ENCODE data around the gene APOD. TPM values are rescaled to one million over a fixed set of nuclear protein-coding genes. Genes with fewer than 3 reads are reported as not detected.

Gene APOD
- total and polyA plus RNA-seq, 10 of the 15 experiments (the other 5 are each of a cell fraction or from before 2014, with no cell fraction given) = 0.06 to 0.77 (median 0.47) TPM; not detected in 3

GRCh38 chr3:195548501-195548900 lies 35.2 kb downstream of the APOD start (continued):
- no peak for TF ChIP-seq RFX5 (IDR thresholded peaks at IDR 0.05; ENCODE audit: low read depth, low read length)
- TF ChIP-seq IKZF2 (IDR thresholded peaks at IDR 0.05) = no peak
- no peak for TF ChIP-seq ATF2 (IDR thresholded peaks at IDR 0.05; ENCODE audit: low read length)
- no peak for TF ChIP-seq PML (IDR thresholded peaks at IDR 0.05; ENCODE audit: low read length)

GRCh38 chr3:195548006-195548405 lies 35.7 kb downstream of the APOD start:
- Histone ChIP-seq H3K36me3 (ENCODE audit: control insufficient read depth in 2 of 2, insufficient read depth in 2 of 2, low read length in 1 of 2) (no peaks in the 10 kb centered on the region), H3K27me3 (replicated peaks in 1 of 2; ENCODE audit: control insufficient read depth in 2 of 2, insufficient read depth in 2 of 2, low read length in 1 of 2) (no peaks in the 10 kb centered on the region), H3K9me3 (replicated peaks; ENCODE audit: control insufficient read depth, insufficient read depth, low read length) (no peaks in the 10 kb centered on the region), H4K20me1 (ENCODE audit: control insufficient read depth, insufficient read depth) (no peaks in the 10 kb centered on the region), H3K4me1 (ENCODE audit: control insufficient read depth, insufficient read depth, low read length) (peaks cover 28% of the 10 kb centered on the region), H3K79me2 (ENCODE audit: control insufficient read depth, insufficient read depth, low read length) (peaks cover 2% of the 10 kb centered on the region), H3K4me3 (no peak overlapping the region), H3K9ac (ENCODE audit: control insufficient read depth, insufficient read depth, low read length) (no peak overlapping the region), H3K27ac (ENCODE audit: control insufficient read depth, insufficient read depth) (no peak overlapping the region), H3K4me2 (ENCODE audit: control insufficient read depth, insufficient read depth) (no peak overlapping the region), H2AFZ (ENCODE audit: control insufficient read depth, low read depth, low read length) (no peak overlapping the region)
- in situ Hi-C loops (cut with MboI) = loop anchor here (25.0 kb wide), 1 partner anchor 411 kb away; no protein-coding TSS in a partner anchor
- TF ChIP-seq E2F4 (IDR thresholded peaks at IDR 0.05; ENCODE audit: low read depth, low read length) = no peak
- no peak for TF ChIP-seq SMC3 (IDR thresholded peaks at IDR 0.05; ENCODE audit: borderline replicate concordance, low read length)
- no peak for TF ChIP-seq WRNIP1 (IDR thresholded peaks at IDR 0.05; ENCODE audit: borderline replicate concordance, low read depth, low read length)
- TF ChIP-seq CEBPB (IDR thresholded peaks at IDR 0.05; ENCODE audit: borderline replicate concordance in 1 of 2, low read depth in 2 of 2, low read length in 2 of 2) = no peak
- TF ChIP-seq MYB (IDR thresholded peaks at IDR 0.05; ENCODE audit: borderline replicate concordance, low read depth, low read length) = no peak
- TF ChIP-seq RCOR1 (conservative IDR thresholded peaks at IDR 0.05; ENCODE audit: low read depth, low read length) = no peak
- TF ChIP-seq STAT1 (conservative IDR thresholded peaks at IDR 0.05) = no peak
- TF ChIP-seq ZBTB33 (IDR thresholded peaks at IDR 0.05) = no peak
- no peak for TF ChIP-seq EED (IDR thresholded peaks at IDR 0.05; ENCODE audit: low read depth)
- no peak for TF ChIP-seq BMI1 (IDR thresholded peaks at IDR 0.05; ENCODE audit: borderline replicate concordance)
- no peak for TF ChIP-seq CBX3 (IDR thresholded peaks at IDR 0.05; ENCODE audit: borderline replicate concordance, low read depth)
- no peak for TF ChIP-seq BCL11A (IDR thresholded peaks at IDR 0.05; ENCODE audit: low read depth, low read length)
- TF ChIP-seq EGR1 (IDR thresholded peaks at IDR 0.05; ENCODE audit: borderline replicate concordance in 1 of 2, low read depth in 2 of 2, low read length in 2 of 2) = no peak
- no peak for TF ChIP-seq CBFB (IDR thresholded peaks at IDR 0.05; ENCODE audit: low read depth)
- TF ChIP-seq ELK1 (IDR thresholded peaks at IDR 0.05; ENCODE audit: low read depth, low read length) = no peak
- ChIA-PET SMC1A (ENCODE audit: uncharacterized antibody, unreplicated experiment) (interaction anchor here (1.7 to 4.6 kb wide), 2 partner anchors 10 to 26 kb away, joined by 4 to 28 read pairs; no protein-coding TSS in a partner anchor), CTCF (interaction anchor here (1.0 to 1.2 kb wide), 2 partner anchors 10 to 277 kb away, joined by 3 to 5 read pairs; partner anchors contain the start of gene XXYLT1), RAD21 (ENCODE audit: unreplicated experiment) (interaction anchor here (1.2 kb wide), 1 partner anchor 277 kb away, joined by 4 read pairs; the partner anchor contains the start of gene XXYLT1), POLR2A (no interaction called here)
- no TSS peak for BruUV-seq (replicated peaks)
- intact Hi-C loops (cut with micrococcal nuclease; ENCODE audit: unreplicated experiment) = no loop called here
- FAIRE-seq (no peak), DNase-seq (ENCODE audit: low read depth, low spot score) (no peak), ATAC-seq (no peak)
- 91% methylated on average over 8 of the region's 8 CpGs for WGBS (ENCODE audit: insufficient coverage, insufficient replicate concordance, low lambda C conversion rate, missing lambda C conversion rate)

All from GM12878 (cell line).